ENCODE data around the gene ACSF3.

Gene ACSF3

DNA sequence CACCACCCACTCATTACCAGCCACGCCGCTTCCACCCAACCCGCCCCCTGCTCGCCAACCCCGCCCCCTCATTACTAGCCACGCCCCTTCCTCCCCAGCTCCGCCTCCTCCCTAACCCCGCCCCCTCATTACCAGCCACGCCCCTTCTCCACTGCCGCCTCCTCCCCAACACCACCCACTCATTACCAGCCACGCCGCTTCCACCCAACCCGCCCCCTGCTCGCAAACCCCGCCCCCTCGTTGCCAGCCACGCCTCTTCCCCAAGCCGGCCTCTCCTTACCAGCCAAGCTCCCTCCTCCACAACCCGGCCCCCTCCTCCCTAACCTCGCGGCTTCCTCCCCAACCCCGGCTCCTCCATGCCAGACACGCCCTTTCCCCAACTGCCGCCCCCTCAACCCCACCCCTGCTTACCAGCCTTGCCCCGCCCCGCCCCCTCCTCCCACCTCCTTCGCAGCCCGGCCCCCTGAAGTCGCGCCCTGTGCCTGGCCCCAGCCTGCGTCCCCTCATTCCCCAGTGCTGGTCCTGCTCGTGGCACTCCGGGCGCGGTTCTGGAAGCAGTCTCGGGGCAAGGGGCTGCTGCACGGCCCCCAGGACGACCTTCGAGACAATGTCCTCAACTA lies 99.4 kb downstream of the ACSF3 start:
- DNase-seq, result no peak

GRCh38 chr16:89193576-89194293 lies 100.1 kb downstream of the ACSF3 start:
- peak; percentile 10 for DNase-seq

DNA sequence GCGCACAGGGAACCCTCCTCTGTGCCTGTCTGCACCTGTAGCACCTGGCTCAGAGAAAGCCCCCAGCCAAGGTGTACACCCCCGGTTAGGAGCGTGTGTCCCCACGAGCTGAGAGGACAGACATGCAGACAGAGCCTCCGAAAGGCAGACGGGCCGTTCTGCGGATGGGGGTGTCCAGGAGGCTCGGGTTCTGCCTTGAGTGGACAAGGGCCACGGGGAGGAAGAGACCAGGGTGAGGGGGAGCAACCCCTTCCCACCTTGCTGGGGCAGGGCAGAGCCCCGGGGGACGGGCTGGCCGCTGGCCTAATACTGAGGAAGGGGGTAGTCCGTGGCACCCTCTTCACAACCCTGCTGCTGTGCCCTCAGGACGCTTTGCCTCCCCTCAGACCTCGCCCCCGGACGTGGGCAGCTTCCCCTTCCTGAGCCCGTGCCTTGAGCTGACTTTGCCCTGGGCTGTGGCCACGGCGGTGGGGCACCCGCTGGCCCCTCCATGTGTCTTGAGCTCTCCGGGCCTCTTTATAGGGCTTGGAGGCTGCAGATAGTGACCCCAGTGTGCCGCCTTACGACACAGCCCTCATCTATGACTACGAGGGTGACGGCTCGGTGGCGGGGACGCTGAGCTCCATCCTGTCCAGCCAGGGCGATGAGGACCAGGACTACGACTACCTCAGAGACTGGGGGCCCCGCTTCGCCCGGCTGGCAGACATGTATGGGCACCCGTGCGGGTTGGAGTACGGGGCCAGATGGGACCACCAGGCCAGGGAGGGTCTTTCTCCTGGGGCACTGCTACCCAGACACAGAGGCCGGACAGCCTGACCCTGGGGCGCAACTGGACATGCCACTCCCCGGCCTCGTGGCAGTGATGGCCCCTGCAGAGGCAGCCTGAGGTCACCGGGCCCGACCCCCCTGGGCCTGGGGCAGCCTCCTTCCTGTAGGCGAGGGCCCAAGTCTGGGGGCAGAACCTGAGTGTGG lies 101.0 kb downstream of the ACSF3 start:
- peak; percentile 11 for DNase-seq

GRCh38 chr16:89195521-89196171 lies 102.0 kb downstream of the ACSF3 start:
- peak; percentile 4 for DNase-seq

DNA sequence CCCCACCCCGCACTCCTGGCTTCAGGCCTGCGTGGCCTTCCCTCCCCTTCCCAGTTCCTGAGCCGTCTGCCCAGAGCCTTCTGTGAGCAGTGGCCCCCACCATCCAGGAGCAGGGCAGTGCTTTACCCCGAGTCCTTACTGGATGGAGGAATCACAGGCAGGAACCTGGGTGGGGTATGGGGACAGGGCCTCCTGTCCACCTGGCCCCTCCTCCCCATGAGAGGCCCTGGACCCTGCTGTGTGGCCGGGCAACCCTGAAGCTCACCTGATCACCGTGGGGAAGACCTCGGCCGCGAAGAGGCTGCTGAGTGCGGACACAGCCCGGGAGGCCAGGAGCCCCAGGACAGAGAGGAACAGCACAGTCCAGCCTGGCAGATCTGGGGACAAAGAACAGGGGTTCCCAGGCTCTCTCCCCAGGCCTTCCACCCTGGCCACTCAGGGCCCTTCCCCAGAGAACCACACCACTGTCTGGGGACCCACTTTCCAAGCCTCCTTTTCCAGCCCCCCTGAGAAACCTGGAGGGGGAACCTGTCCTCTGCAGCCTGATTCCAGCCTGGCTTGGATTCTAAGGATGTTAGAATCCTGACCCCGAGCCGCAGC lies 103.5 kb downstream of the ACSF3 start:
- peak; percentile 2 for DNase-seq

GRCh38 chr16:89197633-89198416 lies 104.2 kb downstream of the ACSF3 start:
- no peak for DNase-seq

GRCh38 chr16:89198417-89199240 lies 105.0 kb downstream of the ACSF3 start:
- DNase-seq, result no peak

DNA sequence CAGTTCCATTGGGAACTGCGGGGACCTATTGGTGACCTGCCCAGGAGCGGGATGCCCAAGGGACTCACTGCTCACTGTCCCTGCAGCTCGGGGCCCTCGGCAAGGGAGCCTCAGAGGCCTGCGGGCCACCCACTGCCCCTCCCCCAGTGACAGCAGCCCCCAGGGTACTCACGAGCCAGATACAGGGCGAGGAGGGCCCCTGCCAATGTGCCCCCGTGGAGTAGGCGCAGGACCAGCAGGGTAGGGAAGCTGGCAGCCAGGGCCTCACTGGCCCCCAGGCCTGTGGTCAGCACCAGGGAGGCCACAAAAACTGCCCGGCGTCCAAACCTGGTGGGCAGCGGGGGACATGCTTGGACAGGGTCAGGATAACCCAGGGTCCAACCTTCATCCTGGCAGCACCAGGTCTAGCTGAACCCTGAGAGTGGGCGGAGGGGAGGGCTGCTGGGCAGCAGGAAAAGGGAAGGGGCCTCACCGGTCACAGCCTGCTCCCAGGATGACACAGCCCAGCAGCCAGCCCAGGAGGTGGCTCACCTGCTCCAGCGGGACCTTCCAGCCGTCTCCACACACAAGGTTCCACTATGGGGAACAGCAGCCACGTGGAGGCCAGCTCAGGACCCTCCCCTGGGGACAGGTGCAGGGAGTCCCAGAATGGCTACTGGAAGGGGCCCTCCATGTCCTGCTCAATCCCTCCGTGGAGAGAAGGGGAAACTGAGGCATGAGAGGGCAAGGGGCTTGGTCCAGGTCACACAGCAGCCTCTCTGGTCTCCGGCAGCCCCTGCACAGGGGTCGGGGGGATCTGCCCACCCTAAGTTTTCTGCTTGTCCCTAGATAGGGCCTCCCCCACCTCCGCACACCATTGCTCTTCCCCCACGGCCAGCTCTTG lies 105.8 kb downstream of the ACSF3 start:
- no peak for DNase-seq

GRCh38 chr16:89200124-89200849 lies 106.6 kb downstream of the ACSF3 start, which contains the start of gene SLC22A31:
TSS of gene SLC22A31 (minus strand) at chr16:89200537. CDS start at chr16:89200501, 36 bp downstream.
- no peak for DNase-seq

DNA sequence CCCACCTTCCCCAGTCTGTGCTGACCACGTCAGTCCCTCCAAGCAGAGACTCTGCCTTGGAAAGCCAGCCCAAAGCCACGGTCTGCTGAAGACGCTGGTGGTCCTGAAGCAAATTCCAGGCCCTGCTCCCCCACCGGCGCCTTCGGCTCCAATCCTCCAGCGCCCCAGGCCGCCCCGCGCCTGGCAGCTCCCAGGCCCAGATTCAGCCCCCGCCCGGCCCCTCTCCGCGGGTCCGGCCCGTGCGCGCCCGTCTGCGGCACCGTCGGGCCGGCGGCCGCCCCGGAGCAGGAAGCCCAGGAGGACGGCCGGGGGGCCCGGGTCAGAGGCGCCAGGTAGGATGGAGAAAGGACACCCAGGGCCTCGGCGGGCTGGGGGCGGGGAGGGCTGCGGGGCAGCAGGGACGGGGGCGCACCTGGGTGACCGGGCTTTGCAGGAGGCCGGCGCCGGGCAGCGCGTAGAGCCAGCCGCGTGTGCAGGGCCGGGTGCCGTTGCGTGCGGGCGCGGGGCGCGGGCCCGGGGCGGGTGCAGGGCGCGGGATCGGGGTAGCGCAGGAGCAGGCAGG lies 107.3 kb downstream of the ACSF3 start:
- no peak for DNase-seq

- DNase-seq, result no peak
These were observed 108.1 kb downstream of the ACSF3 start for GRCh38 chr16:89201439-89202377.

DNA sequence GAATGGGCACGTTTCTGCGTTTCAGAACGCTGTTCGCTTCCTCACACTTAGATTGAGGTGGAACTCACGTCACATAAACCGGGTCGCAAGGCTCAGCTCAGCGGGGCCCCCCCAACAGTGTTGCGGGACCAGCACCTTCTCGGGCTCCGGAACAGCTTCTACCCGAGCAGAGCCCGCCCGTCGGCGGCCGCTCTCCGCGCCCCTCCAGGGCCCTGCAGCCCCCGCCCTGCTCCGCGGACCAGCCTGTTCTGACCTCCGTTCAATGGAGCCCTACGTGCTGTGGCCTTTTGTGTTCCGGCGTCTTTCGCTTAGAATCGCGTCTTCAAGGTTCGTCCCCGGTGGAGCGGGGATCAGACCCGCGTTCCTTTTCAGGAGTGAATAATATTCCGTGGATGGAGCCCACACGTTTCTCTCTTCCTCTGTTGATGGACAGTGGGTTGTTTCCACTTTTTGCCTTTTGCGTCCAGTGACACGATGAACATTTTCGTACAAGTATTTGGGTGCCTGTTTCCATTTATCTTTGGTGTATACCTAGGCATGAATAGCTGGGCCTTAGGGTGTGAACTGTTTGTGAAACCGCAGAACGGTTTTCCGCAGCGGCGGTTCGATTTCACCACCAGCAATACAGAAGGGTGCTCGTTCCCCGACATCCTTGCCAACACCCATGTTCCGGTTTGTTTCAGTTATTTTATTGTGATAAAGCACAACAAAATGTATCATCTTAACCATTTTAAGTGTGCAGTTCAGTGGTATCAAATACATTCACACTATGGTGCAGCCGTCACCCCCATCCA lies 109.0 kb downstream of the ACSF3 start:
- DNase-seq, result no peak
